NOMO-1 treated with dmso at 0.1 percent for 144 hours (cell line): ENCODE measurements around the gene CCR6.
"Not testable (repeated sequence)": the region's sequence is repeated elsewhere in the genome, so short reads cannot be mapped to it uniquely, and the experiment has no call there.

Source experiments
- DNase-seq: peaks from one replicate; lab custom pipeline; 2025; ENCODE audit not compliant: unreplicated experiment; lab: John Stamatoyannopoulos, UW

Gene CCR6

GRCh38 chr6:167168296-167168695 is 45.4 kb downstream of the CCR6 start:
- DNase-seq: not testable (repeated sequence)

- DNase-seq: not testable (repeated sequence)
Measured at GRCh38 chr6:167169867-167170266, 47.0 kb downstream of the CCR6 start.

GRCh38 chr6:167171300-167171699 is 48.4 kb downstream of the CCR6 start:
- not testable (repeated sequence) for DNase-seq

GRCh38 chr6:167172011-167172410 is 49.1 kb downstream of the CCR6 start:
- not testable (repeated sequence) for DNase-seq

GRCh38 chr6:167177271-167177670 is 54.4 kb downstream of the CCR6 start:
- DNase-seq: not testable (repeated sequence)

GRCh38 chr6:167178896-167179655 is 56.2 kb downstream of the CCR6 start:
- DNase-seq: not testable (repeated sequence)

GRCh38 chr6:167180086-167180485 is 57.2 kb downstream of the CCR6 start:
- not testable (repeated sequence) for DNase-seq

GRCh38 chr6:167181351-167181750 is 58.5 kb downstream of the CCR6 start:
- DNase-seq: not testable (repeated sequence)

- DNase-seq: not testable (repeated sequence)
Measured at GRCh38 chr6:167182913-167183314, 60.0 kb downstream of the CCR6 start.

- DNase-seq: not testable (repeated sequence)
Measured at GRCh38 chr6:167185101-167185500, 62.2 kb downstream of the CCR6 start.

GRCh38 chr6:167187275-167187674 is 64.4 kb downstream of the CCR6 start:
- DNase-seq: not testable (repeated sequence)
